ENCODE data around the gene MANSC1. TPM values are rescaled to one million over a fixed set of nuclear protein-coding genes. Genes with fewer than 3 reads are reported as not detected.
A peak's percentile ranks its signal among the peaks of the same experiment; 100 is the strongest.

Gene MANSC1
- total RNA-seq, 1 experiment from 2014 or later: 27.5 TPM

DNA sequence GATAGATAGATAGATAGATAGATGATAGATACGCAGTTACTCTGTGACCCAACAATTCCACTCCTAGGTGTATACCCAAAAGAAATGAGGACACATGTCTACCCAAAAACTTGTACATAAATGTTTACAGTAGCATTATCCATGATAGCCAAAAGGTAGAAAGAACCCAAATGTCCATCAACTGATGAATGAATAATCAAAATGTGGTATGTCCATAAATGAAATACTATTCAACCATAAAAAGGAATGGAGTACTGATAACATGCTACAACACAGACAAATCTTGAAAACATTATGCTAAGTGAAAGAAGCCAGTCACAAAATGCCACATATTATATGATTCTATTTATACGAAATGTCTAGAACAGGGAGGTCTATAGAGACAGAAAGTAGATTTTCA, 47.1 kb downstream of the MANSC1 start:
- no peaks in the 10 kb centered on the region for H3K36me3 ChIP-seq (ENCODE audit: control insufficient read depth, insufficient read depth, low read length)
- POLR2A ChIA-PET: no interaction called here
- no peak for DNase-seq
- Mint-ChIP-seq H3K27me3 (ENCODE audit: insufficient read depth, unreplicated experiment) (no peaks in the 10 kb centered on the region), H3K9me3 (ENCODE audit: unreplicated experiment) (no peaks in the 10 kb centered on the region), H3K36me3 (ENCODE audit: insufficient read depth, unreplicated experiment) (no peaks in the 10 kb centered on the region), H3K27ac (ENCODE audit: unreplicated experiment) (no peak overlapping the region), H3K4me3 (ENCODE audit: unreplicated experiment) (no peak overlapping the region), H3K4me1 (ENCODE audit: low read depth, unreplicated experiment) (peaks cover 19% of the 10 kb centered on the region)
- BruUV-seq (replicated peaks): no TSS peak
- no peak overlapping the region for H3K4me3 ChIP-seq (ENCODE audit: low read depth, low read length)
- TF ChIP-seq, protein P1, sequence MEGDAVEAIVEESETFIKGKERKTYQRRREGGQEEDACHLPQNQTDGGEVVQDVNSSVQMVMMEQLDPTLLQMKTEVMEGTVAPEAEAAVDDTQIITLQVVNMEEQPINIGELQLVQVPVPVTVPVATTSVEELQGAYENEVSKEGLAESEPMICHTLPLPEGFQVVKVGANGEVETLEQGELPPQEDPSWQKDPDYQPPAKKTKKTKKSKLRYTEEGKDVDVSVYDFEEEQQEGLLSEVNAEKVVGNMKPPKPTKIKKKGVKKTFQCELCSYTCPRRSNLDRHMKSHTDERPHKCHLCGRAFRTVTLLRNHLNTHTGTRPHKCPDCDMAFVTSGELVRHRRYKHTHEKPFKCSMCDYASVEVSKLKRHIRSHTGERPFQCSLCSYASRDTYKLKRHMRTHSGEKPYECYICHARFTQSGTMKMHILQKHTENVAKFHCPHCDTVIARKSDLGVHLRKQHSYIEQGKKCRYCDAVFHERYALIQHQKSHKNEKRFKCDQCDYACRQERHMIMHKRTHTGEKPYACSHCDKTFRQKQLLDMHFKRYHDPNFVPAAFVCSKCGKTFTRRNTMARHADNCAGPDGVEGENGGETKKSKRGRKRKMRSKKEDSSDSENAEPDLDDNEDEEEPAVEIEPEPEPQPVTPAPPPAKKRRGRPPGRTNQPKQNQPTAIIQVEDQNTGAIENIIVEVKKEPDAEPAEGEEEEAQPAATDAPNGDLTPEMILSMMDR (IDR thresholded peaks at IDR 0.05; ENCODE audit: insufficient read depth in 1 of 2, low read depth in 1 of 2, low read length in 1 of 2, severe bottlenecking in 1 of 2, unreplicated experiment in 1 of 2): no peak
- intact Hi-C loops (cut with micrococcal nuclease; ENCODE audit: unreplicated experiment): no loop called here
- H3K4me1 ChIP-seq: peaks cover 10% of the 10 kb centered on the region
- peaks cover 4% of the 10 kb centered on the region; the same call in 1 of the 2 replicates for H3K9me3 ChIP-seq
- CTCF ChIA-PET: no interaction called here
- H3K27me3 ChIP-seq (replicated peaks; ENCODE audit: control insufficient read depth, insufficient read depth, low read length): no peaks in the 10 kb centered on the region

DNA sequence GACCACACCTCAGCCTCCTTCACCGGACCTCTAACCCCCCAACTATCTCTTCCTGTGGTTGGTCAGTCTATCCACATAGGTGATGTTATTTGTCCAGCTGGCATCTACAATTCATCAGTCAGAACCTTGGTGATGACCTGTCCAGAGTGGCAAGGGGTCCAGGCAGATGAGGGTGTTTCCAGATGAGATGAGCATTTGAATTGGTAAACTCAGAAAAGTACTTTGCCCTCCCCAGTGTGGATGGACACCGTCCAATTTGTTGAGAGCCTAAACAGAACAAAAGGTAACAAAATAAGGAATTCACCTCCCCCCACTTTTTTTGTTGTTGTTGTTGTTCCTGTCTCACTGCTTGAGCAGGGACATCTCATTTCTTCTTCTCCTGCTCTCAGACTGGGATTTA, 48.9 kb downstream of the MANSC1 start:
- no peak overlapping the region for H3K4me3 Mint-ChIP-seq (ENCODE audit: unreplicated experiment)
- intact Hi-C loops (cut with micrococcal nuclease; ENCODE audit: unreplicated experiment): no loop called here
- DNase-seq: peak in 1 of 2 experiments; percentile 5
- H3K27me3 Mint-ChIP-seq (ENCODE audit: insufficient read depth, unreplicated experiment): no peaks in the 10 kb centered on the region
- no peak overlapping the region for H3K4me3 ChIP-seq (ENCODE audit: low read depth, low read length)
- peaks cover 15% of the 10 kb centered on the region for H3K4me1 Mint-ChIP-seq (ENCODE audit: low read depth, unreplicated experiment)
- no peak overlapping the region for H3K27ac Mint-ChIP-seq (ENCODE audit: unreplicated experiment)
- H3K9me3 Mint-ChIP-seq (ENCODE audit: unreplicated experiment): no peaks in the 10 kb centered on the region
- no peaks in the 10 kb centered on the region for H3K36me3 ChIP-seq (ENCODE audit: control insufficient read depth, insufficient read depth, low read length)
- no peaks in the 10 kb centered on the region for H3K4me1 ChIP-seq
- BruUV-seq (replicated peaks): no TSS peak
- ChIA-PET CTCF (no interaction called here), POLR2A (interaction anchor here (0.6 kb wide), 1 partner anchor 151 kb away, joined by 4 read pairs; no protein-coding TSS in a partner anchor)
- H3K9me3 ChIP-seq: peaks cover 4% of the 10 kb centered on the region; the same call in 1 of the 2 replicates
- no peaks in the 10 kb centered on the region for H3K27me3 ChIP-seq (replicated peaks; ENCODE audit: control insufficient read depth, insufficient read depth, low read length)
- H3K36me3 Mint-ChIP-seq (ENCODE audit: insufficient read depth, unreplicated experiment): no peaks in the 10 kb centered on the region
- TF ChIP-seq, protein P1 (IDR thresholded peaks at IDR 0.05; ENCODE audit: insufficient read depth in 1 of 2, low read depth in 1 of 2, low read length in 1 of 2, severe bottlenecking in 1 of 2, unreplicated experiment in 1 of 2): no peak

DNA sequence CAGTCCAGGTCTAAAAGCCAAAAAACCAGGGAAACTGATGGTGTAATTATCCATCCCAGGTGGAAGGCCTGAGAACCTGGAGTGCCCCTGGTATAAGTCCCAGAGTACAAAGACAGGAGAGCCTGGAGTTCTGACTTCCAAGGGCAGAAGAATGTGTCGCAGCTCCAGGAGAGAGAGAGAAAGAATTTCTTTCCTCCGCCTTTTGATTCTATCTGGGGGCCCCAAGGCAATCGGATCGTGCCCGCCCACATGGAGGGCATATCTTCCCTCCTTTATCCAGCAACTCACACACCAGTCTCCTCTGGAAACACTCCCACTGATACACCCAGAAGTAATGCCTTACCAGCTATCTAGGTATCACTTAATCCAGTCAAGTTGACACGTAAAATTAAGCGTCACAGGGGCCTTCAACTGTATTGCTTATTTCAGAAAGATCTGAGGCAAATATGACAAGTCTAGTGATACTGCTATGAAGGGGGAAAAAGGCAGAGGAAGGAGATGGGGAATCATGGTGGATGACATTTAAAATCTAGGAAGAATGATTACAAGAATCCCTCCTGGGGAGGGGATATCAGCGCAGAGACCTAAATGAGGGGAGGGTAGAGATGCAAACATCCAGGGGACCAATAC, 52.7 kb downstream of the MANSC1 start:
- no peaks in the 10 kb centered on the region for H3K9me3 ChIP-seq
- Mint-ChIP-seq H3K9me3 (ENCODE audit: unreplicated experiment) (no peaks in the 10 kb centered on the region), H3K27me3 (ENCODE audit: insufficient read depth, unreplicated experiment) (no peaks in the 10 kb centered on the region), H3K27ac (ENCODE audit: unreplicated experiment) (no peak overlapping the region), H3K4me1 (ENCODE audit: low read depth, unreplicated experiment) (peaks cover 21% of the 10 kb centered on the region), H3K4me3 (ENCODE audit: unreplicated experiment) (no peak overlapping the region), H3K36me3 (ENCODE audit: insufficient read depth, unreplicated experiment) (no peaks in the 10 kb centered on the region)
- CTCF ChIA-PET: interaction anchor here (0.8 kb wide), 1 partner anchor 23 kb away, joined by 4 read pairs; no protein-coding TSS in a partner anchor
- peak in 1 of 2 experiments; percentile 26 for DNase-seq
- POLR2A ChIA-PET: no interaction called here
- H3K4me3 ChIP-seq (ENCODE audit: low read depth, low read length): no peak overlapping the region
- TF ChIP-seq, protein P1 (IDR thresholded peaks at IDR 0.05; ENCODE audit: insufficient read depth in 1 of 2, low read depth in 1 of 2, low read length in 1 of 2, severe bottlenecking in 1 of 2, unreplicated experiment in 1 of 2): no peak
- H3K4me1 ChIP-seq: peaks cover 10% of the 10 kb centered on the region
- H3K27me3 ChIP-seq (replicated peaks; ENCODE audit: control insufficient read depth, insufficient read depth, low read length): no peaks in the 10 kb centered on the region
- H3K36me3 ChIP-seq (ENCODE audit: control insufficient read depth, insufficient read depth, low read length): no peaks in the 10 kb centered on the region
- BruUV-seq (replicated peaks): no TSS peak
- intact Hi-C loops (cut with micrococcal nuclease; ENCODE audit: unreplicated experiment): no loop called here

Measured in Caco-2 (cell line).